Activated CD4-positive, alpha-beta T cell treated with anti-CD3 and anti-CD28 coated beads for 24 hours (primary cell): ENCODE data around the gene IL21R.
"Not testable (repeated sequence)": the region's sequence is repeated elsewhere in the genome, so short reads cannot be mapped to it uniquely, and the experiment has no call there.

Source experiments
- DNase-seq, 2 donors: peaks; one replicate each; pipeline ENCODE4 v3.0.0-alpha.2; 2020; ENCODE audit warnings: low read depth in 2 of 2

IL21R gene

GRCh38 chr16:27374804-27375425 is 27.1 kb upstream of the IL21R start:
- peak in 1 of 2 donors; percentile 62 for DNase-seq

- DNase-seq, result no peak
These were observed 24.1 kb upstream of the IL21R start for GRCh38 chr16:27377666-27378485.

GRCh38 chr16:27378871-27379481 is 23.0 kb upstream of the IL21R start:
- no peak for DNase-seq

- DNase-seq, result no peak
These were observed 22.1 kb upstream of the IL21R start for GRCh38 chr16:27379919-27380318.

- DNase-seq, result no peak
These were observed 20.7 kb upstream of the IL21R start for GRCh38 chr16:27381236-27381635.

- no peak for DNase-seq
These were observed 19.8 kb upstream of the IL21R start for GRCh38 chr16:27381974-27382855.

GRCh38 chr16:27383556-27384243 is 18.3 kb upstream of the IL21R start:
- DNase-seq, result no peak

- no peak for DNase-seq
These were observed 17.5 kb upstream of the IL21R start for GRCh38 chr16:27384425-27384824.

GRCh38 chr16:27385398-27385797 is 16.6 kb upstream of the IL21R start:
- no peak for DNase-seq

GRCh38 chr16:27386674-27387073 is 15.3 kb upstream of the IL21R start:
- no peak for DNase-seq

GRCh38 chr16:27387724-27388123 is 14.2 kb upstream of the IL21R start:
- no peak for DNase-seq

GRCh38 chr16:27389272-27389961 is 12.6 kb upstream of the IL21R start:
- no peak for DNase-seq

GRCh38 chr16:27390151-27390550 is 11.8 kb upstream of the IL21R start:
- no peak for DNase-seq

GRCh38 chr16:27392671-27393070 is 9.3 kb upstream of the IL21R start:
- DNase-seq, result no peak

GRCh38 chr16:27394516-27394915 is 7.5 kb upstream of the IL21R start:
- DNase-seq, result no peak

GRCh38 chr16:27398341-27398893 is 3.6 kb upstream of the IL21R start:
- not testable (repeated sequence) for DNase-seq

- no peak for DNase-seq
These were observed 2.8 kb upstream of the IL21R start for GRCh38 chr16:27398894-27399853.

- DNase-seq, result no peak
These were observed 2.0 kb upstream of the IL21R start for GRCh38 chr16:27399969-27400368.
